Limb (tissue), 2 donors: Measurements from ENCODE around the gene STRN3.
A peak's percentile ranks its signal among the peaks of the same experiment; 100 is the strongest.

ENCODE experiments used
- DNase-seq, 2 donors: peaks; one replicate each; pipeline ENCODE4 v3.0.0-alpha.2; 2016; ENCODE audit errors: extremely low spot score in 2 of 2

Gene STRN3

DNA sequence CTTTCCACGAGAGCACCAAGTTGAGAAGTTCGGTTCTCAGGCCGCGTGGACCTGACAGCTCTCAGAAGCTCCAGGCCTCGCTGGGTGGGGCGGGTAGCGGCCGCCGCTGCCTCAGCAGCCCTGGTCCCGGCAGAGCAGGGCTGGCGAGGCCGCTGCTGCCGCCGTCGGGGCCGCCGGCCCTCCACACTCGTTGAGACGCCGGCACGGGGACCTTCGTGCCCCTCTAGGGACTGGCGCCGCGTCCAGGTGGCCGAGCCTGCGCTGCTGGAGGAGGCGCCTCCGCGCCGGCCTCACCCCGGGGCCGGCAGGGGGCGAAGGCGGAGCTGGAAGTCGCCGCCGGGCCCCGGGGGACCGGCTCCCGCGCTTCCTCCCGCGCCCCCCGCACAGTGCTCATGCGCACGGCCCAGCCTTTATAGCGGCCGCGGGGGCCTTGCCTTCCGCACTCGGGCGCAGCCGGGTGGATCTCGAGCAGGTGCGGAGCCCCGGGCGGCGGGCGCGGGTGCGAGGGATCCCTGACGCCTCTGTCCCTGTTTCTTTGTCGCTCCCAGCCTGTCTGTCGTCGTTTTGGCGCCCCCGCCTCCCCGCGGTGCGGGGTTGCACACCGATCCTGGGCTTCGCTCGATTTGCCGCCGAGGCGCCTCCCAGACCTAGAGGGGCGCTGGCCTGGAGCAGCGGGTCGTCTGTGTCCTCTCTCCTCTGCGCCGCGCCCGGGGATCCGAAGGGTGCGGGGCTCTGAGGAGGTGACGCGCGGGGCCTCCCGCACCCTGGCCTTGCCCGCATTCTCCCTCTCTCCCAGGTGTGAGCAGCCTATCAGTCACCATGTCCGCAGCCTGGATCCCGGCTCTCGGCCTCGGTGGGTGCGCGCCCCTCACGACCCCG is 151.8 kb downstream of the STRN3 start, which contains the start of gene COCH:
Gene COCH, plus strand, starts transcription at position 440 of the 879 bp plus-strand sequence. Its CDS starts 380 bp downstream, at position 820.
- peak in 1 of 2 donors; percentile 74 for DNase-seq

DNA sequence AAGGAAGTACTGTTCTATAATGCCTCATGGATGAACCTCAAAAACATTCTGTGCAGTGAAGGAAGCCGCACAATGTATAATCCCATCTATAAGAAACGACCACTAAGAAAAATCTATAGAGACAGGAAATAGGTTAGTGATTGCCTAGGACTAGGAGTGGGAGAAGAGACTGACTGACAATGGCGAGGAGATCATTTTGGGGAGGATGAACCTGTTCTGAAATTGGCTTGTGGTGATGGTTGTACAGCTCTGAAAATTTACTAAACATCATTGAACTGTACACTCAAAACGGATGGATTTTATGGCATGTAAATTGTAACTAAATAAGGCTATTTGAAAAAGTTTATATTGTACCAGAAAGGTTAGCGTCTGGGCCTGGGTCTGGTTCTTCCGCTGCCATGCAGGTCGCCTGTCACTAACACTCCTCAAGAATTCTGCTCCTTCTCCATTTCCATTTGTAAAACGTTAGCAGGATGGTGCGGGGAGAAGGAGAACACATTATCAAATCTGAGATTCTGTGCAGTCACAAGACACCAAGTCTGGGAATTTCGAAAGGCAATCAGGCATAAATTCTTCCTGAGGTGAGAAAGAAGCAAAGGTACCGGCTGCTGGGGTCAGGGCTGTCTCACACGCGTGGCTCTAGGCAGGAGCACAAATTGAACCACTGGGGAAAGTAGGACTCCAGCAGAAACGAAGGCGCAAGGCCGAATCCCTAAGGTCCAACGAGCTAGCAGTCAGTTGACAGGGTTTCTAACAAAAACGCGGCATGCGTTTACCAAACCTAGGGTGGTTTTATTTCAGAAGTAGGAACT is 152.7 kb downstream of the STRN3 start:
- no peak for DNase-seq

DNA sequence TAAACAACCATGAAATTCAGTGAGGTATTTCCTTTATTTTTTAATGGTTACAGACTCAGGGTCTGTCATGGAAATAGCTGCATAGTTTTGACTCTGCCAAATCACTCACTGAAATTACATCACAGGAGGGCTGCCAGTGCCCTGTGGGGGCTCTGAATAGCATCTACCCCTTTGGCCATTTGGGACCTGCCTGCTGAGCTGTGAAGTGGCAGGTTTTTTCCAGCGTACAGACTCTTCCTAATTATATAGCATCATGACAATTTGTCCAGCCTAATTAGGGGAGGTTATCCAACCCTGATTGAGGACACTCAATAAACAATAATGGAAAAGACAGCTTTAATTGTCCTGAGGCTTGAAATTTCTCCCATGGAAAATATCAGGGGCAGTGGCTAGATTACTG is 153.6 kb downstream of the STRN3 start:
- no peak for DNase-seq

DNA sequence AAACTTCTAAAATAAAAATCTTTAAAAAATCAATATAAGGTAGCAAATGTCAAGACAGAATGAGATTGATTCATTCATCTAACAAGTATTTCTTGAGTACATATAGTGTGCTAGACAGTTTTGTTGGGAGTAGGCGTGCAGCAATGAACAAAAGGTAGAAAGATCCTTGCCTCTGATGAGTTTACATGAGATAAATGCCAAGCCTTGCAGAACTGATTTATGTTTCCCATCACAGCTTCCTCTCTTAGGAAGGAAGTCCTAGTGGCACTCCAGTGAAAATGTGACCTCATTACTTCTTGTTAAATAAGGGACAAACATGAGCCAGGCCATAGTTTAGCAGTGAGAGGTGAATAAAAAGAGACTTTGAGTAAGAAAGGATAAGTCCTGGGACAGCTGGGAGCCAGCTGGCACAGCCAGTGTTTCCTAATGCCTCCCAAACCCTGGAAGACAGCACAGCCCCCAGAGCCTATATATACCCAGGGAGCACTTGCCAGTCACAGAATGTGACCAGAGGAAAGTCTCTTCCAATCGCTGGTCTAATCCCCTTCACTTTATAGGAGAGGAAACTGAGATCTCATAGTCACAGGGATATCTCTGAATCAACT is 156.5 kb downstream of the STRN3 start:
- DNase-seq, result no peak

DNA sequence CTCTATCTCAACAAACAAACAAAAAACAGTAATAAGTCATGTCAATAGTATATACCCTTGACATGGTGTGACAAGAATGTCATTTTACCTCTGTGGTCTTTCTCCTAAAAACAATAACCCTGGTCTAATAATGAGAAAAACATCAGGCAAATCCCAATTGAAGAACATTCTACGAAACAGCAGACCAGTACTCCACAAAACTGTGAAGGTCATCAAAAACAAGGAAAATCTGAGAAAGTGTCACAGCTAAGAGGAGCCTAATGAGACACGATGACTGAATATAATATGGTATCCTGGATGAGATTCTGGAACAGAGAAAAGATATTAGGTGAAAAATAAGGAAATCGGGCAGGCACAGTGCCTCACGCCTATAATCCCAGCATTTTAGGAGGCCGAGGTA is 157.4 kb downstream of the STRN3 start:
- no peak for DNase-seq

DNA sequence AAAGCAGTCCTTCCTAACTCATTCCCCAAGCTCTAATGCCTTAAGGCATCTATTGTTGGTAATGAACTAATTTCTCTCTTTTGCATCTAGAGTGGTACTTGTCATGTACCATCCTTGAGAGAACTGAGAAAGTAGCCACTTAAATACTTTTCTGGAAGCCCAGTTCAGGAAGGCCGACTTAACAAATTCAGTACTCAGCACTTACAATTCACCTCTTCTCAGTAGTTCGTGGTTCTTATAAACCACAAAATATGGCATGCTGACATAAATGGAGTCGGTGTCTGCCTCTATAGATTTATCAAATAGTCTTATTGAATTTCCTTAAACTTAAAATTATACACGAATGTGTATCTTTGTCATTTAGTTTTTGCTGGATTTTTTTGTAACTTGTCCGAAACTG is 161.2 kb downstream of the STRN3 start:
- DNase-seq, result no peak

DNA sequence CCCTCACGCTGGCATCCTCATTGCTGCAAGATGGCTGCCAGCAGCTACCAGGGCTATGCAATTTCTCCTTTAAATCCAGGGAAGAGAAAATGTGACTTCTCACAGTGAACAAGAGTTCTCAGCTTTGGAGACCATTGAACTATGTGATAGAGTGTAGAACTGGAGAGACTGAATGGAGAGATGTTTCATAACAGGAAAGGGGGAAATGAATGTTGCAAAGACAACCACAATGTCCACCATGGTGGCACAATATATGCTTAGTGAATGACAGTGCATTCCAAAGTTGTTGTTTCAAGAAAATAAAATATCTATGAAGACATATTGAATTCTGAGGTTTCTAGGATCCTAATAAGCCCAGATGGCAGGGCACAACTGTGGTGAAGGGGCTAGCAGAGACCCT is 165.0 kb downstream of the STRN3 start:
- DNase-seq, result no peak

DNA sequence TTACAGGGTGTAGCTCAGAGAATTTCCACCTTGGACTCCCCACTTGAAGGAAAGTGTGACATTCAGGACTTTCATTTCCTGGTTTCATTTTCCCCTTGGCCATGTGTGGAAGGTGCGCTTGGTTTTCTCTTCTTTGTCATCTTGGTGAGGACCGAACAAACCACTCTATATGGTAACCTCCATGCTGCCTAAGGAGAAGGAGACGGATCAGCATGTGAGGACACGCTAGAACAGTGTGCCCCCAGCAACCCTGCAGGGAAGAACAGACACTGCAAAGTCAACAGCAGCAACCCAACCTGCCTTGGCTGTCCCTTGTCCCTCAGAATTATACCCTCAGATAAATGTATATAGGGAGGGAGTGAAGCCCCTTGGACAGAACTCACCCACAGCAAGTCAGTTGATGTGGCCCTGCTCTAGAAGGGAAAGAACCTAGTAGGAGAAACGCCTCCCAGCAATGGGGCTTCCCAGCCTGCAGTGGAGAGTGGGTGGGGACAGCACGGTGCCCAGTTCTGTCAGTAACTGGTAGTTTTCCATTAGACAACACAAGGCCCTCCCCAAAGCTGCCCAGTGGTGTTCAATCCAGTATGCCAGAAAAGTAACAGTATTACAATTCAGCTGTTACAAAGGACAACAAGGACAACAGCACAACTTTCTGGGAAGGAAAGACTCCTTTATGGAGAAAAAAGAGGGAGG is 170.7 kb downstream of the STRN3 start:
- DNase-seq, result no peak

DNA sequence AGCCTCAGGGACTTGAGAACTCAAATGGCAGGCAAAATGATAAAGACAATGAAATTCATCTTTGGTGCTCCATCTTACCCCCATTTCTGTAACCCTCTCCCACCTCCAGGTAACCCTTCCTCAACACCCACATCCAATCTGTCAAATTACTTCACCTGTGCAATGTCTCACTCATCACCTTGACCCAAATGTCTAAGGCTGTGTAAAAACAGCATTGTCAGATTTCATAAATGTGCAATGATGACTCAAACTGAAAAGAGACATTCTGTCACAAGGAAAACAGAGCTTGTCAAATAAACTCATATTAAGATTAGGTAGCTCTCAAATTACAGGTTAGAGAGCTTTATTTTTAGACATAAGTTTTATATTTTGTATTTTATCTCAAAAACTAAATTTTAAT is 171.7 kb downstream of the STRN3 start:
- DNase-seq, result no peak

DNA sequence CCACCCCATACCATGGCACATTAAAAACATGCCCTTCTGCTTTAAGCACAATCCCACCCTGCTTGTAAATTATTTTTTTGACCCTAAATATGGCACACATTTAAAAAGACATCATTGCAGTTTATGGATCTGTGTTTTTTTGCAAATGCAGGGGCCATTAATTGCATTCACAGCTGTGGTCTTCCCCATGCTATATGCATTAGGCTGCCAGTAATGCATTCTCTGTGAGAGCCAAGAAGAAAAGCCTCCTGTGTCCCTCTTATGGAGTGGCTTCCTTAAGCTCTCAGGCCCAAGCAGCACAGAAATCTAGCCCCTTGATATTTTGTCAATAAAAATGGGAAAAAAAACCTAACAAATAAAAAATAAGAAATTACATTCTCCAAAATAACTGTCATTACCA is 172.2 kb downstream of the STRN3 start:
- DNase-seq, result no peak

DNA sequence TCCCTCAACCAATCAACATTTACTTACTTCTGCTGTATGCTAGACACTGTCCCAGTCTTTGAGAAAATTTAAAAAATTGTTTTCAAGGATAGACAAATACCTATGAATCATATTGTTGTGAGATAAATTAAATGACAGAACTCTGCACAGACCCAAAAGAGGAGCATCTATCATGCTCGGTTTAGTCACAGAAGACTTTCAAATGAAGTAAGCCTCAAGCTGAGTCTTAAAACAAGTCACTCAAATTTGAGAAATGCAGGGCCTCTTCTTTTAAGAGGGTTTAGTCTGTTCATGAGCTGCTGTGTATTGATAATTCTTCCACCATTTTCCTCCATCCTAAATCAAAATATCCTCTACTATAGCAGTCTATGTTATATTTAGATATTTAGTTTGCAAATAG is 176.2 kb downstream of the STRN3 start:
- DNase-seq, result no peak

DNA sequence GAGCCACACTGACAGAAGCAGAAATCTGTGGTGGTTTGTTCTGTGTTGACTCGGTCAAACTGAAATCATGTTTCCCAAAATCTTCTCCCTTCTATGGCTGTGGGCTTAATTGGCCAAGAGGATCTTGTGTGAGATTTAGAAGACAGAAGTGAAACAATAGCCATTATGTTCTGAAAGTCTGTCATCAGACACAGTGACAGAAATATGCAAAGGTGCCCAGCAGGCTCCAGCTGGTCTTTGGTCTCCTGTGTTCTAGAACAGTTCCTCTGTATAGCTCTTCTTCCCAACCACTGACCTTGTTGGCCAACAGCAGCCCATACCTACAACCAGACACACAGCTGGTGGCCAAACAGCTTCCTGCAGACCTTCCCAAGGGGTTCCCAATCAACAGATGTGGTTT is 176.8 kb downstream of the STRN3 start:
- DNase-seq, result no peak

DNA sequence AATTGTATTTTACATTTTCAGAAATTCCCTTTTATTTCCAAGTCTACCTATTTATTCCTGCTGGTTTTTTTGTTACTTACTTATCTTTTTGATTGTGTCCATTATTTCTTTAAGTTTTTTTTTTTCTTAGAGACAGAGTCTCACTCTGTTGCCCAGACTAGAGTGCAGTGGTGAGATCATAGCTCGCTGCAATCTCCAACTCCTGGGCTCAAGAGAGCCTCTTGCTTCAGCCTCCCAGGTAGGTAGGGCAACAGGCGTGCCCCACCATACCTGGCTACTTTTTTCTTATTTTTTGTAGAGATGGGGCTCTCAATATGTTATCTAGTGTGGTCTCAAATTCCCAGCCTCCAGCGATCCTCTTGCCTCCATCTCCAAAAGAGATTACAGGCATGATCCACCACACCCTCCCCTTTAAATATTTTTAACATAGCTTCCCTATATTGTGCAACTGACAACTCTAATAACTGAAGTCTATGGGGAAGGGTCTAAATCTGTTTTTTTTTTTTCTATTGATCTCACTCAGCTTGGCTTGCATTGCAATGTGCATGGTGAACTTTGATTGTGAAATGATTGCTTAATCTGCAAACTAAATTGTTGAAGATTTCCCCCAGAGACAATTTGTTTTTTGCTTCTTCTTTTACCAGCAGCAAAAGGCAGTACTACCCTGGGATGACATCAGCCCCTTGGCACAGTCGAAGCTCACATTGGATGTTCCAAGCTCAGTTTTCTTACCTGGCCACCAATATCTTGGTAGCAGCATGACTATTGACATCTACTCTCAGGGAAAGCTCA is 177.5 kb downstream of the STRN3 start:
- DNase-seq, result no peak
